ENCODE measurements around the gene SLC25A29. TPM values are rescaled to one million over a fixed set of nuclear protein-coding genes. Genes with fewer than 3 reads are reported as not detected.
A peak's percentile ranks its signal among the peaks of the same experiment; 100 is the strongest.

Gene SLC25A29
- total and polyA plus RNA-seq, 2 of the 13 experiments (the other 11 are each of a cell fraction or from before 2014, with no cell fraction given), result 12.2 to 17.2 TPM

GRCh38 chr14:100285021-100285912, 21.0 kb downstream of the SLC25A29 start (continued):
- TF ChIP-seq, protein P1, sequence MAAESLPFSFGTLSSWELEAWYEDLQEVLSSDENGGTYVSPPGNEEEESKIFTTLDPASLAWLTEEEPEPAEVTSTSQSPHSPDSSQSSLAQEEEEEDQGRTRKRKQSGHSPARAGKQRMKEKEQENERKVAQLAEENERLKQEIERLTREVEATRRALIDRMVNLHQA (CRISPR knock-in tag; IDR thresholded peaks at IDR 0.05), result no peak
- TF ChIP-seq FOXC1 (CRISPR knock-in tag; IDR thresholded peaks at IDR 0.05; ENCODE audit: borderline replicate concordance) (peak; percentile 83; the same call in 1 of the 2 replicates), ZNF282 (IDR thresholded peaks at IDR 0.05; ENCODE audit: partially characterized antibody) (no peak), ZNF20 (CRISPR knock-in tag; IDR thresholded peaks at IDR 0.05) (no peak; the same call in 1 of the 2 replicates), U2AF1 (optimal IDR thresholded peaks at IDR 0.05; ENCODE audit: low read depth, low read length) (no peak), ZNF574 (CRISPR knock-in tag; IDR thresholded peaks at IDR 0.05) (peak; percentile 87), TRIM22 (IDR thresholded peaks at IDR 0.05) (no peak), KLF9 (CRISPR knock-in tag; IDR thresholded peaks at IDR 0.05; ENCODE audit: low read depth) (no peak), WIZ (CRISPR knock-in tag; IDR thresholded peaks at IDR 0.05) (no peak; the same call in 1 of the 2 replicates), NR2F1 (CRISPR knock-in tag; IDR thresholded peaks at IDR 0.05) (no peak), PHF20 (CRISPR knock-in tag; IDR thresholded peaks at IDR 0.05) (peak; percentile 60), ZNF746 (CRISPR knock-in tag; IDR thresholded peaks at IDR 0.05) (0 out of 2 replicates have a peak, but pooled peaks have one; percentile 72), ADNP (CRISPR knock-in tag; IDR thresholded peaks at IDR 0.05) (peak; percentile 56; the same call in 1 of the 2 replicates), ZNF546 (CRISPR knock-in tag; conservative IDR thresholded peaks at IDR 0.05) (peak; percentile 95; the same call in 1 of the 2 replicates), ARHGAP35 (CRISPR knock-in tag; IDR thresholded peaks at IDR 0.05; ENCODE audit: borderline replicate concordance) (peak; percentile 86), SRY (CRISPR knock-in tag; IDR thresholded peaks at IDR 0.05) (peak; percentile 79; the same call in 1 of the 2 replicates), MAZ (IDR thresholded peaks at IDR 0.05; ENCODE audit: borderline replicate concordance, low read depth, low read length) (peak; percentile 15), MAZ (CRISPR knock-in tag; IDR thresholded peaks at IDR 0.05; ENCODE audit: low read depth) (peak; percentile 75), AKAP8 (CRISPR knock-in tag; IDR thresholded peaks at IDR 0.05) (no peak; the same call in 1 of the 2 replicates), BCL6 (CRISPR knock-in tag; IDR thresholded peaks at IDR 0.05) (peak; percentile 54), FOXO1 (CRISPR knock-in tag; IDR thresholded peaks at IDR 0.05) (no peak; the same call in 1 of the 2 replicates), POGK (CRISPR knock-in tag; conservative IDR thresholded peaks at IDR 0.05) (peak; percentile 89), NFATC3 (CRISPR knock-in tag; IDR thresholded peaks at IDR 0.05) (no peak), REL (CRISPR knock-in tag; conservative IDR thresholded peaks at IDR 0.05) (peak; percentile 75; the same call in 1 of the 2 replicates)
